Measurements from ENCODE around the gene CELF5.

The CELF5 gene

DNA sequence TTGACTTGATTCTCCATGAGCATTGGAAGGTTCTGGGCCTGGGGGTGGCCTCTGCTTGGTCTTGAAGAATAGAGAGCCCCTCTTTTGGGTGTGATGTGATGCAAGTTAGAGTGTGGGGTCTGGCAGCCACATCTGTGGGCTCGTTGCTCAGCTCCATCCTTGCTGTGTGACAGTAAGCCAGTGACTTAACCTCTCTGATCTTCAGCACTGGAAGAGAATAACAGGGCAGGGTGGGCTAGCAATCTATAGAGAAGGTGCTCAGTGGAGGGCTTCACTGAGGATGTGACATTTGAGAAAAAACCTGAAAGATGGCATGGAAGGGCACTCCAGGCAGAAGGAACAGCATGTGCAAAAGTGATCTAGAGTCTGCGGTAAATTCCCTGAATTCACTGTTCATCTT, 28.2 kb downstream of the CELF5 start:
- in situ Hi-C loops (cut with HindIII; ENCODE audit: low sequenced_read_pairs), result no loop called here
- DNase-seq (ENCODE audit: low read depth, low spot score), result no peak
- TF ChIP-seq, protein P1, sequence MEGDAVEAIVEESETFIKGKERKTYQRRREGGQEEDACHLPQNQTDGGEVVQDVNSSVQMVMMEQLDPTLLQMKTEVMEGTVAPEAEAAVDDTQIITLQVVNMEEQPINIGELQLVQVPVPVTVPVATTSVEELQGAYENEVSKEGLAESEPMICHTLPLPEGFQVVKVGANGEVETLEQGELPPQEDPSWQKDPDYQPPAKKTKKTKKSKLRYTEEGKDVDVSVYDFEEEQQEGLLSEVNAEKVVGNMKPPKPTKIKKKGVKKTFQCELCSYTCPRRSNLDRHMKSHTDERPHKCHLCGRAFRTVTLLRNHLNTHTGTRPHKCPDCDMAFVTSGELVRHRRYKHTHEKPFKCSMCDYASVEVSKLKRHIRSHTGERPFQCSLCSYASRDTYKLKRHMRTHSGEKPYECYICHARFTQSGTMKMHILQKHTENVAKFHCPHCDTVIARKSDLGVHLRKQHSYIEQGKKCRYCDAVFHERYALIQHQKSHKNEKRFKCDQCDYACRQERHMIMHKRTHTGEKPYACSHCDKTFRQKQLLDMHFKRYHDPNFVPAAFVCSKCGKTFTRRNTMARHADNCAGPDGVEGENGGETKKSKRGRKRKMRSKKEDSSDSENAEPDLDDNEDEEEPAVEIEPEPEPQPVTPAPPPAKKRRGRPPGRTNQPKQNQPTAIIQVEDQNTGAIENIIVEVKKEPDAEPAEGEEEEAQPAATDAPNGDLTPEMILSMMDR (IDR thresholded peaks at IDR 0.05; ENCODE audit: low read depth, low read length), result no peak
- no peak overlapping the region for H3K4me3 ChIP-seq (ENCODE audit: low read depth, low read length)

GRCh38 chr19:3253270-3253669, 28.8 kb downstream of the CELF5 start:
- DNase-seq (ENCODE audit: low read depth, low spot score), result no peak
- H3K4me3 ChIP-seq (ENCODE audit: low read depth, low read length), result no peak overlapping the region
- TF ChIP-seq, protein P1 (IDR thresholded peaks at IDR 0.05; ENCODE audit: low read depth, low read length), result no peak
- in situ Hi-C loops (cut with HindIII; ENCODE audit: low sequenced_read_pairs), result no loop called here

DNA sequence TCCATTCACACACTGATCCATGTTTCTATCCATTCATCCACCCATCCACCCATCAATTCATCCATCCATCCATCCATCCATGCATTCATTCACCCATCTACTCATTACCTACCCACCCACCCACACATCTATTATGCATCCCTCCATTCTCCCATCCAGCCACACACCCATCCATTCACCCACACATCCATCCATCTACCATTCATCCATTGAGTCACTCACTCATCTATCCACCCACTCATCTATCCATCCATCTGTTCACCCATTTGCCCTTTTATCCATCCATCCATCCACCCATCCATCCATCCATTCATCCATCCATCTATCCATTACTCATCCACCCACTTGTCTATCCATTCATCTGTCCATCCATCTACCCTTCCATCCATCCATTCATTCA, 30.1 kb downstream of the CELF5 start:
- in situ Hi-C loops (cut with HindIII; ENCODE audit: low sequenced_read_pairs), result no loop called here
- DNase-seq (ENCODE audit: low read depth, low spot score), result no peak
- H3K4me3 ChIP-seq (ENCODE audit: low read depth, low read length), result no peak overlapping the region
- TF ChIP-seq, protein P1 (IDR thresholded peaks at IDR 0.05; ENCODE audit: low read depth, low read length), result no peak

- DNase-seq (ENCODE audit: low read depth, low spot score), result no peak
- H3K4me3 ChIP-seq (ENCODE audit: low read depth, low read length), result no peak overlapping the region
- in situ Hi-C loops (cut with HindIII; ENCODE audit: low sequenced_read_pairs), result no loop called here
- TF ChIP-seq, protein P1 (IDR thresholded peaks at IDR 0.05; ENCODE audit: low read depth, low read length), result no peak
These were observed 32.6 kb downstream of the CELF5 start for GRCh38 chr19:3257071-3257470.

DNA sequence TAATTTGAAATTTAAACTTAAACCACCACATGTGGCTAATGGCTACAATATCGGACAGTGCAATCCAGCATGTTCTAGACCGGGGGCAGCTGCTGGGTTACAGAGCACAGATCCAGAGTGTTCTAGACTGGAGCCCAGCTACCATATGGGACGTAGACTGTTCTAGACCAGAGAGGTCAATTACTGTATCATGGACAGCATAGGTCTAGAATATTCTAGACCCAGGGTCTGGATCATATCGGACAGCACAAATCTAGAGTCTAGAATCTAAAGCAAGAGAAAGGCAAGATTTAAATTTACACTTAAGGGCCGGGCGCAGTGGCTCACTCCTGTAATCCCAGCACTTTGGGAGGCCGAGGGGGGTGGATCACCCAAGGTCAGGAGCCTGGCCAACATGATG, 37.9 kb downstream of the CELF5 start:
- no peak overlapping the region for H3K4me3 ChIP-seq (ENCODE audit: low read depth, low read length)
- TF ChIP-seq, protein P1 (IDR thresholded peaks at IDR 0.05; ENCODE audit: low read depth, low read length), result no peak
- DNase-seq (ENCODE audit: low read depth, low spot score), result no peak
- in situ Hi-C loops (cut with HindIII; ENCODE audit: low sequenced_read_pairs), result no loop called here

DNA sequence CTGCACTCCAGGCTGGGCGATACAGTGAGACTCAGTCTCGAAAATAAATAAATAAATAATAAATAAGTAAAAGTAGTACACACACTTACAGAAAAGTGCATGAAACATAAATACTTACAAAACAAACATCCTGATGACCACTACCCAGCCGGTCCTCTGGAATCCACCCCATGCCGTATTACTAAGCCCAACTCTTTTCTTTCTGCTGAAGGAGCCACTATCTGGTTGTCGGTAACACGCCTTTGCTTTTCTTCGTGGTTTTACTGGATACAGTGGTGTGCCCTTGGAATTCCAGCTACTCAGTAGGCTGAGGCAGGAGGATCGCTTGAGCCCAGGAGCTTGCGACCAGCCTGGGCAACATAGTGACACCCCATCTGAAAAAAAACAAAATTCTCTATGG, 39.4 kb downstream of the CELF5 start:
- no peak for DNase-seq (ENCODE audit: low read depth, low spot score)
- TF ChIP-seq, protein P1 (IDR thresholded peaks at IDR 0.05; ENCODE audit: low read depth, low read length), result no peak
- in situ Hi-C loops (cut with HindIII; ENCODE audit: low sequenced_read_pairs), result no loop called here
- H3K4me3 ChIP-seq (ENCODE audit: low read depth, low read length), result no peak overlapping the region

- in situ Hi-C loops (cut with HindIII; ENCODE audit: low sequenced_read_pairs), result no loop called here
- H3K4me3 ChIP-seq (ENCODE audit: low read depth, low read length), result no peak overlapping the region
- no peak for DNase-seq (ENCODE audit: low read depth, low spot score)
- TF ChIP-seq, protein P1 (IDR thresholded peaks at IDR 0.05; ENCODE audit: low read depth, low read length), result no peak
These were observed 41.0 kb downstream of the CELF5 start for GRCh38 chr19:3265432-3265831.

Measured in astrocyte of the spinal cord (primary cell).